Fibroblast of villous mesenchyme (primary cell): ENCODE results near the gene NME9. TPM values are rescaled to one million over a fixed set of nuclear protein-coding genes. Genes with fewer than 3 reads are reported as not detected.

Experiments
- DNase-seq: peaks from one replicate; pipeline ENCODE4 v3.0.0-alpha.2; 2010; ENCODE audit warnings: low read depth
- H3K4me3 ChIP-seq: 2 replicates; pipeline ENCODE4 v1.5.1; 2011; ENCODE audit warnings: low read depth, mild to moderate bottlenecking, low read length
- CTCF ChIP-seq: IDR thresholded peaks from 2 replicates; pipeline ENCODE4 v1.5.1; 2012; ENCODE audit warnings: low read depth, mild to moderate bottlenecking, low read length; ENCODE audit not compliant: insufficient read depth
- total RNA-seq: library from RNA; depleted of rRNA; stranded (reverse); fragments of >200 nt; gene quantifications from 2 replicates; pipeline ENCODE4 v1.2.3, GENCODE V29; 2012

Gene NME9
- total RNA-seq, 1 donor = under 0.01 TPM

- no peak for TF ChIP-seq CTCF
- H3K4me3 ChIP-seq = no peak overlapping the region
- DNase-seq = no peak
Measured at GRCh38 chr3:138289260-138289659, 40.4 kb downstream of the NME9 start.

GRCh38 chr3:138284957-138285477, 44.6 kb downstream of the NME9 start:
- H3K4me3 ChIP-seq = no peak overlapping the region
- TF ChIP-seq CTCF = peak; percentile 24
- no peak for DNase-seq

GRCh38 chr3:138284079-138284478, 45.6 kb downstream of the NME9 start:
- no peak overlapping the region for H3K4me3 ChIP-seq

GRCh38 chr3:138282836-138283235, 46.8 kb downstream of the NME9 start:
- H3K4me3 ChIP-seq = no peak overlapping the region
- no peak for TF ChIP-seq CTCF
- no peak for DNase-seq

More at GRCh38 chr3:138284079-138284478, 45.6 kb downstream of the NME9 start:
- DNase-seq = no peak
- TF ChIP-seq CTCF = no peak

GRCh38 chr3:138281561-138281960, 48.1 kb downstream of the NME9 start:
- no peak for TF ChIP-seq CTCF
- H3K4me3 ChIP-seq = no peak overlapping the region
- no peak for DNase-seq

GRCh38 chr3:138271189-138271794, 58.4 kb downstream of the NME9 start:
- no peak for TF ChIP-seq CTCF
- no peak overlapping the region for H3K4me3 ChIP-seq
- no peak for DNase-seq

- DNase-seq = no peak
- peak; percentile 15 for TF ChIP-seq CTCF
- H3K4me3 ChIP-seq = no peak overlapping the region
Measured at GRCh38 chr3:138270245-138270644, 59.4 kb downstream of the NME9 start.
